Measurements from ENCODE around the gene TMEM120B.

TMEM120B gene

DNA sequence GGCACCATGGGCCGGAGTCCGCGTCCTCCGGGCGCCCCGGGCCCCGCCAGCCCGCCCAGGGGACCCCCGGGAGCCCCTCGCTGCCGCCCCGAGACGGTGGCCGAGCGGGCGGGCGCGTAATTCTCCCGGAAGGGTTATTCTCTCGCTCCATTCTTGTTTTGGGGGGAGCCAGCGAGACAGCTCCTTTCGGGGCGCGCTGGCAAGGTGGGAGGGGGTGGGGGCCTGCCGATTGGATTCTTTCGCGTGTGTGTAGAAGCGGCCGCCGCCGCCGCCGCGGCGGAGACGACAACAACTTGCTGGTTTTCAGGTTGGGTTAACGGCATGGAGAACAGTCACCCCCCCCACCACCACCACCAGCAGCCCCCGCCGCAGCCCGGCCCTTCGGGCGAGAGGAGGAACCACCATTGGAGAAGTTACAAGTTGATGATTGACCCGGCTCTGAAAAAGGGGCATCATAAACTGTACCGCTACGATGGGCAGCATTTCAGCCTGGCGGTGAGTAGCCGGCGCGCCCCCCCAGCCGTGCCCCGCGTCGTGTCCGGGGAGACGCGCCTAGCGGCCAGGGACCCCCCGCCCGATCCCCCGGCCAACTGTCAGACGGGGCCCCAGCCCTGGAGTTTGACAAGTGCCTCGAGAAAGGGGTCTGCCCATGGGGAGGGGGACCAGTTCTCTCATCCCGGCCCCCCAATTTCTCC lies 92.0 kb downstream of the TMEM120B start:
- TF ChIP-seq, protein P1, sequence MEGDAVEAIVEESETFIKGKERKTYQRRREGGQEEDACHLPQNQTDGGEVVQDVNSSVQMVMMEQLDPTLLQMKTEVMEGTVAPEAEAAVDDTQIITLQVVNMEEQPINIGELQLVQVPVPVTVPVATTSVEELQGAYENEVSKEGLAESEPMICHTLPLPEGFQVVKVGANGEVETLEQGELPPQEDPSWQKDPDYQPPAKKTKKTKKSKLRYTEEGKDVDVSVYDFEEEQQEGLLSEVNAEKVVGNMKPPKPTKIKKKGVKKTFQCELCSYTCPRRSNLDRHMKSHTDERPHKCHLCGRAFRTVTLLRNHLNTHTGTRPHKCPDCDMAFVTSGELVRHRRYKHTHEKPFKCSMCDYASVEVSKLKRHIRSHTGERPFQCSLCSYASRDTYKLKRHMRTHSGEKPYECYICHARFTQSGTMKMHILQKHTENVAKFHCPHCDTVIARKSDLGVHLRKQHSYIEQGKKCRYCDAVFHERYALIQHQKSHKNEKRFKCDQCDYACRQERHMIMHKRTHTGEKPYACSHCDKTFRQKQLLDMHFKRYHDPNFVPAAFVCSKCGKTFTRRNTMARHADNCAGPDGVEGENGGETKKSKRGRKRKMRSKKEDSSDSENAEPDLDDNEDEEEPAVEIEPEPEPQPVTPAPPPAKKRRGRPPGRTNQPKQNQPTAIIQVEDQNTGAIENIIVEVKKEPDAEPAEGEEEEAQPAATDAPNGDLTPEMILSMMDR (IDR thresholded peaks at IDR 0.05; ENCODE audit: insufficient read depth, low read length, missing control alignments) = no peak
- peak overlapping the region; percentile 69 for H3K4me3 ChIP-seq (ENCODE audit: low read depth, low read length)
- no peak for DNase-seq (ENCODE audit: low read depth, low spot score)
- POLR2A ChIA-PET = interaction anchor here (0.6 to 3.0 kb wide), 4 partner anchors 10 to 273 kb away, joined by 3 to 17 read pairs (median 3); partner anchors contain the start of gene RHOF
- CTCF ChIA-PET = interaction anchor here (1.0 to 31.1 kb wide), 4 partner anchors 12 to 84 kb away, joined by 3 to 1100 read pairs (median 8); partner anchors contain the start of genes PSMD9 and RHOF

DNA sequence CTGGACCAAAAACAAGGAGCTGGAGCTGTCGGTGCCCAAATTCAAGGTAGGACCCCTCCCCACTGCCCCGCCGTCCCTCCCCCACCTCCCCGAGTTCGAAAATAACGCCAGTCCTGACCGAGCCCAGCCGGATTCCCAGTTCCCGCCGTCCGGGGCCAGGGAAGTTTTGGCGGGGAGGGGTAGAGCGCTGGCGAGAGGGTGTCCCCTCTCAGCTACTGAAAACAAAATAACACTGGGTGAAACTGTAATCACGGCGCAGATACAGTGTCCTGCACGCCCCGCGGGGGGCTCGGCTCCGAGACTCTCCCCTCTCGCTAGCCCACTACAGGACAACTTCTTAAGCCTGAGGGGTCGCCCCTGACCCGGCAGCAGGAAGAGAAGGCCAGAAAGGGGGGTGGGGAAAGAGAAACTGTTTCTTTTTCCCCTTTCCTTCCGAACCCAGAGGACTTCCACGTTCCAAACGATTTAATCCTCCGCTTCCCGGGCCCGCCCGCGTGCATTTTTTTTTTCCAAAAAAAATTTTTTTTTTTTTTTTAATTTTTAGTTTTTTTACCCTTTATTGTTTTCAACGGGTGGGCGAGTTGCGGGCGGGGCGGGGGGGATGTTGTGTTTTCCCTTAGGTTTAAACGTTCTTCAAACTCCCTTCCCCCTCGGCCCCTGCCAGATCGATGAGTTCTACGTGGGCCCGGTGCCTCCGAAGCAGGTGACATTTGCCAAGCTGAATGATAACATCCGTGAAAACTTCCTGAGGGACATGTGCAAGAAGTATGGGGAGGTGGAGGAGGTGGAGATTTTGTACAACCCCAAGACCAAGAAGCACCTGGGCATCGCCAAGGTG lies 92.8 kb downstream of the TMEM120B start:
- TF ChIP-seq, protein P1 (IDR thresholded peaks at IDR 0.05; ENCODE audit: insufficient read depth, low read length, missing control alignments) = no peak
- ChIA-PET CTCF (interaction anchor here (1.0 to 31.1 kb wide), 5 partner anchors 11 to 106 kb away, joined by 3 to 1100 read pairs (median 4); partner anchors contain the start of genes PSMD9 and RHOF), POLR2A (interaction anchor here (0.6 to 0.8 kb wide), 2 partner anchors 16 to 21 kb away, joined by 3 to 5 read pairs; no protein-coding TSS in a partner anchor)
- peak overlapping the region; percentile 69 for H3K4me3 ChIP-seq (ENCODE audit: low read depth, low read length)
- DNase-seq (ENCODE audit: low read depth, low spot score) = no peak

DNA sequence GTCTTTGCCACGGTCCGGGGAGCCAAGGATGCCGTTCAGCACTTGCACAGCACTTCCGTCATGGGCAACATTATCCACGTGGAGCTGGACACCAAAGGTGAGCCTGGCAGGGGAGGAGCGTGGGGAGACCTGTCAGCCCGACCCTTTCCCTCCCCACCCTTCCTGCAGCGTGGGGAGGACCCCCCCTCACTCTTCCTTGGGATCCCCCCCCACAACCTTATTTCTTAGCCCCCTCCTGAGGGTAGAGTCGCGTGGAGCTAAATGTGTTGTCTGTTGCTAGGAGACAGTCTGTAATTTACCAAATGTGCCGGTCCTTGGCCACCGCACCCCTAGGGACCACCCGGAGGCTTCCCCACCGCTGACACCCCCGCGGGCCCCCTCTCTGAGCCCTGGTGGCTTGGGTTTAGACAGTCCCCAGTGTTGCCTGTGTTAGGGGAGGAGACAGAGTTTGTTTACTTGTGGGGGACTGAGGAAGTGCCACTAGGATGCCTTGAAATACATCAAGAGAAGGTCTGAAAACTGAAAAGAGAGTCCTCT lies 93.5 kb downstream of the TMEM120B start:
- CTCF ChIA-PET = interaction anchor here (0.9 to 31.1 kb wide), 7 partner anchors 10 to 119 kb away, joined by 3 to 1100 read pairs (median 4); partner anchors contain the start of genes PSMD9 and RHOF
- POLR2A ChIA-PET = interaction anchor here (0.8 kb wide), 1 partner anchor 21 kb away, joined by 5 read pairs; no protein-coding TSS in a partner anchor
- H3K4me3 ChIP-seq (ENCODE audit: low read depth, low read length) = peak overlapping the region; percentile 69
- TF ChIP-seq, protein P1 (IDR thresholded peaks at IDR 0.05; ENCODE audit: insufficient read depth, low read length, missing control alignments) = no peak
- no peak for DNase-seq (ENCODE audit: low read depth, low spot score)

DNA sequence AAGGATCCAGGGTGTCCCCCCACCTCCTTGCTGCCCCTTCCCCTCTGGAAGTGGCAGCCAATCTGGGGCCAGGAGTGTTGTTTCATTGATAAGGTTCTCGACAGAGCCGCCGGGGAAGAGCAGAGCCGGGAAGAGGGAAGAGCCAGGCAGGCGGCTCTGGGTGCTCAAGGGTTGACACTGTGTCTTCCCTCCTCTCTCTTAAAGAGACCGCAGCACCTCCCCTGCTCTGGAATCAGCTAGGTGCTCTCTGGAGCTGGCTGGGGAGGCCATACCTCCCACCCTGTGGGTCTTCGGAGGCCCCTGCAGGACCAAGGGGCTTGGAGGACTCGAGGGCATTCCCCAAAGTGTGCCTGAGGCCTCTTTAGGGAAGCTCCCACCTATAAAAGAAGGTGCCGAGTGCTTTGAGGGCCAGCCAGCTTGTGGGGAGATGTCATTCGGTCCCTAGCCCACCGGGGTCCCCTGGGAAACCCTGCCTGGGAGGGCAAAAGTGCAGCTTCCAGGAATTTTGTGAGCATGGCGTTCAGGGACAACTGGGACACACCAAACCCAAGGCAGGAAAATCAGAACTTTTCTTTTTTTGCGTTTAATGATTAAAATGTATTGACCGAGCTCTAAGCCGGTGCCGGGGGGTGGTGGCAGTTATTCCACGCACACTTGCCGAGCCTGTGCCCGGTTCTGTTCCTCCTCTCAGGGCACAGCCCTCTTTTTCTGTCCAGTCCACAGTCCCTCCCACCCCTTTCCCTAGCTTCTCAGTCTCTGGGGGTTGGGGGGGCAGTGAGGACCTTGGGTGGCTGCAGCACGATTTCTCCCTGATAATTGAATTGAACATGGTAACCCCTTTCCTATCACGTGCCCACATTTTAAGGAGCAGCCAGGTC lies 94.2 kb downstream of the TMEM120B start:
- TF ChIP-seq, protein P1 (IDR thresholded peaks at IDR 0.05; ENCODE audit: insufficient read depth, low read length, missing control alignments) = no peak
- no peak for DNase-seq (ENCODE audit: low read depth, low spot score)
- peak overlapping the region; percentile 69 for H3K4me3 ChIP-seq (ENCODE audit: low read depth, low read length)
- ChIA-PET POLR2A (interaction anchor here (0.6 to 0.9 kb wide), 3 partner anchors 9 to 418 kb away, joined by 3 to 5 read pairs (median 3); no protein-coding TSS in a partner anchor), CTCF (interaction anchor here (0.7 to 31.1 kb wide), 8 partner anchors 9 to 118 kb away, joined by 3 to 1100 read pairs (median 4); partner anchors contain the start of genes PSMD9 and RHOF)

DNA sequence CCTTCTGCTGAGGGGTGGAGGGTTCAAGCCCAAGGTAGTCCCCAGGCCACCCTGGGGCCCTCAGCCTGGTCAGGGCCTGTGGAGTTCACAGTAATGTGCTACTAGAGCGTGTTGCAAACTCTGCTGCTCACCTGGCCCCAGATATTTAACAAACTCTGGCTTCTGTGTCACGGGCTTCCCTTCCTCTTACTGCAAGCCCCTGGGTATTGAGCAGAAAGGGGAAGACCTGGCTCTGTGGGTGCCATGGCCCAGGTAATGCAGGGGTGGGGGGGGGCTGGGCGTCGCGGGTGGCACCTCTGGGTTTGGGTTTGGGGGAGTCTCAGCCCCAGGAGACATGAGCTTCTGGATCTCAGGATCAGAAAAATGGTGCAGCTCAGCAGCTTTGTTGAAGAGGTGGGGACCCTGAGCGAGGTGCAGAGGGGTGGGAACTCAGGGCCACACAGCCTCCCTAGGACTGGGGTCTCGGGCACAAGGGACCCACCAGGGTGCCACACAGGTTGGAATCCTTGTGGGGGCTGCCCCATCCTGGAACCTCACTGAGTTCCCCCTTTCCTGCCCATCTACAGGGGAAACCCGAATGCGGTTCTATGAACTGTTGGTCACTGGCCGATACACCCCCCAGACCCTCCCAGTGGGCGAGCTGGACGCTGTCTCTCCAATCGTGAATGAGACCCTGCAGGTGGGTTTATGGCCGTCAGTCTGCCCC lies 95.2 kb downstream of the TMEM120B start:
- no peak for DNase-seq (ENCODE audit: low read depth, low spot score)
- POLR2A ChIA-PET = no interaction called here
- CTCF ChIA-PET = interaction anchor here (0.6 to 31.1 kb wide), 3 partner anchors 17 to 30 kb away, joined by 3 to 1100 read pairs (median 11); partner anchors contain the start of gene RHOF
- no peak overlapping the region for H3K4me3 ChIP-seq (ENCODE audit: low read depth, low read length)
- TF ChIP-seq, protein P1 (IDR thresholded peaks at IDR 0.05; ENCODE audit: insufficient read depth, low read length, missing control alignments) = no peak

Data from AG04449 (cell line).